Renal cortex interstitium (tissue), 11 donors: ENCODE measurements around the gene SPNS2. TPM values are rescaled to one million over a fixed set of nuclear protein-coding genes. Genes with fewer than 3 reads are reported as not detected.

Experiments used
- DNase-seq, 11 donors: peaks; one replicate each; pipeline ENCODE4 v3.0.0-alpha.2; 2013; ENCODE audit warnings: low read depth in 9 of 11, low spot score in 4 of 11; ENCODE audit errors: extremely low read depth in 1 of 11
- polyA plus RNA-seq, 3 donors: library from polyadenylated mRNA; unstranded; fragments of 120-200 nt; gene quantifications; one replicate each; pipeline ENCODE4 v1.2.1, GENCODE V29; 2013; ENCODE audit not compliant: insufficient read length in 3 of 3

The SPNS2 gene
- polyA plus RNA-seq, 3 donors: 22.3 to 45.7 (median 40.9) TPM

GRCh38 chr17:4541328-4542002, 42.8 kb downstream of the SPNS2 start:
- no peak for DNase-seq

- DNase-seq: no peak
These were observed 43.5 kb downstream of the SPNS2 start for GRCh38 chr17:4542003-4542725.

GRCh38 chr17:4542726-4543191, 44.1 kb downstream of the SPNS2 start:
- DNase-seq: no peak

GRCh38 chr17:4543557-4544026, 44.9 kb downstream of the SPNS2 start:
- DNase-seq: no peak

GRCh38 chr17:4544135-4544950, 45.7 kb downstream of the SPNS2 start:
- no peak for DNase-seq

- DNase-seq: no peak
These were observed 46.2 kb downstream of the SPNS2 start for GRCh38 chr17:4544951-4545216.

- DNase-seq: no peak
These were observed 46.7 kb downstream of the SPNS2 start for GRCh38 chr17:4545217-4545951.

GRCh38 chr17:4547118-4547906, 48.6 kb downstream of the SPNS2 start:
- no peak for DNase-seq

- DNase-seq: no peak
These were observed 49.4 kb downstream of the SPNS2 start for GRCh38 chr17:4548061-4548461.

GRCh38 chr17:4548721-4549531, 50.2 kb downstream of the SPNS2 start:
- no peak for DNase-seq

GRCh38 chr17:4549781-4550533, 51.3 kb downstream of the SPNS2 start:
- DNase-seq: no peak

- DNase-seq: no peak
These were observed 51.9 kb downstream of the SPNS2 start for GRCh38 chr17:4550534-4551039.

GRCh38 chr17:4551141-4551540, 52.5 kb downstream of the SPNS2 start:
- no peak for DNase-seq

GRCh38 chr17:4551796-4552525, 53.3 kb downstream of the SPNS2 start:
- DNase-seq: no peak

- DNase-seq: no peak
These were observed 55.0 kb downstream of the SPNS2 start for GRCh38 chr17:4553669-4554068.

GRCh38 chr17:4554441-4554996, 55.8 kb downstream of the SPNS2 start:
- DNase-seq: no peak
